GM19328 (cell line): ENCODE results near the gene COL9A3.

Experiments
- ATAC-seq: cut with Tn5 transposase; IDR thresholded peaks from one replicate; pipeline ENCODE4 v1.9.1; 2021; ENCODE audit warnings: mild to moderate bottlenecking, moderate library complexity; ENCODE audit not compliant: unreplicated experiment

The COL9A3 gene

GRCh38 chr20:62816884-62817873 is at the start of gene COL9A3:
Gene COL9A3 (plus strand): TSS chr20:62817050. CDS start chr20:62817065, 15 bp downstream.
- no peak for ATAC-seq

GRCh38 chr20:62768234-62768546 is 48.7 kb upstream of the COL9A3 start:
- ATAC-seq, result no peak

- no peak for ATAC-seq
Measured at GRCh38 chr20:62768551-62769287, 48.1 kb upstream of the COL9A3 start.

GRCh38 chr20:62769346-62770071 is 47.3 kb upstream of the COL9A3 start:
- ATAC-seq, result no peak

GRCh38 chr20:62770111-62770910 is 46.5 kb upstream of the COL9A3 start:
- ATAC-seq, result no peak

GRCh38 chr20:62770916-62771315 is 45.9 kb upstream of the COL9A3 start:
- ATAC-seq, result no peak

- ATAC-seq, result no peak
Measured at GRCh38 chr20:62771396-62772102, 45.3 kb upstream of the COL9A3 start.

GRCh38 chr20:62772103-62772611 is 44.7 kb upstream of the COL9A3 start:
- no peak for ATAC-seq

- no peak for ATAC-seq
Measured at GRCh38 chr20:62772619-62772989, 44.2 kb upstream of the COL9A3 start.

- no peak for ATAC-seq
Measured at GRCh38 chr20:62772990-62773844, 43.6 kb upstream of the COL9A3 start.

GRCh38 chr20:62773845-62774714 is 42.8 kb upstream of the COL9A3 start:
- no peak for ATAC-seq

GRCh38 chr20:62774762-62775161 is 42.1 kb upstream of the COL9A3 start:
- no peak for ATAC-seq

GRCh38 chr20:62775206-62775605 is 41.6 kb upstream of the COL9A3 start:
- ATAC-seq, result no peak

GRCh38 chr20:62776035-62776691 is 40.7 kb upstream of the COL9A3 start:
- no peak for ATAC-seq

GRCh38 chr20:62776692-62777527 is 39.9 kb upstream of the COL9A3 start:
- no peak for ATAC-seq

- ATAC-seq, result no peak
Measured at GRCh38 chr20:62777528-62777830, 39.4 kb upstream of the COL9A3 start.

GRCh38 chr20:62778058-62778457 is 38.8 kb upstream of the COL9A3 start:
- ATAC-seq, result no peak
